ENCODE measurements around the gene BAHCC1. TPM values are rescaled to one million over a fixed set of nuclear protein-coding genes. Genes with fewer than 3 reads are reported as not detected.

BAHCC1 gene
- total and polyA plus RNA-seq, 12 donors, result 4.8 to 13.1 (median 9.2) TPM

GRCh38 chr17:81451823-81452222, 56.6 kb downstream of the BAHCC1 start:
- intact Hi-C loops (cut with DNase I), result no loop called here
- ATAC-seq (no peak), DNase-seq (no peak)
- peaks cover 0 to 13% (median 5%) of the 10 kb centered on the region in 9 donors for H3K4me1 ChIP-seq
- 92 to 94% methylated on average over 25 to 26 of the region's 26 CpGs for WGBS, 2 donors
- H3K36me3 ChIP-seq, result peaks cover 0 to 33% (median 0%) of the 10 kb centered on the region in 9 donors
- TF ChIP-seq, protein P1, sequence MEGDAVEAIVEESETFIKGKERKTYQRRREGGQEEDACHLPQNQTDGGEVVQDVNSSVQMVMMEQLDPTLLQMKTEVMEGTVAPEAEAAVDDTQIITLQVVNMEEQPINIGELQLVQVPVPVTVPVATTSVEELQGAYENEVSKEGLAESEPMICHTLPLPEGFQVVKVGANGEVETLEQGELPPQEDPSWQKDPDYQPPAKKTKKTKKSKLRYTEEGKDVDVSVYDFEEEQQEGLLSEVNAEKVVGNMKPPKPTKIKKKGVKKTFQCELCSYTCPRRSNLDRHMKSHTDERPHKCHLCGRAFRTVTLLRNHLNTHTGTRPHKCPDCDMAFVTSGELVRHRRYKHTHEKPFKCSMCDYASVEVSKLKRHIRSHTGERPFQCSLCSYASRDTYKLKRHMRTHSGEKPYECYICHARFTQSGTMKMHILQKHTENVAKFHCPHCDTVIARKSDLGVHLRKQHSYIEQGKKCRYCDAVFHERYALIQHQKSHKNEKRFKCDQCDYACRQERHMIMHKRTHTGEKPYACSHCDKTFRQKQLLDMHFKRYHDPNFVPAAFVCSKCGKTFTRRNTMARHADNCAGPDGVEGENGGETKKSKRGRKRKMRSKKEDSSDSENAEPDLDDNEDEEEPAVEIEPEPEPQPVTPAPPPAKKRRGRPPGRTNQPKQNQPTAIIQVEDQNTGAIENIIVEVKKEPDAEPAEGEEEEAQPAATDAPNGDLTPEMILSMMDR (IDR thresholded peaks at IDR 0.05), result no peak
- H3K27ac ChIP-seq, result no peak overlapping the region
- no peaks in the 10 kb centered on the region for H3K9me3 ChIP-seq
- no peak overlapping the region for H3K4me3 ChIP-seq
- H3K27me3 ChIP-seq, result no peaks in the 10 kb centered on the region

- H3K9me3 ChIP-seq, result no peaks in the 10 kb centered on the region
- intact Hi-C loops (cut with DNase I), result no loop called here
- no peak overlapping the region for H3K4me3 ChIP-seq
- ATAC-seq (no peak), DNase-seq (no peak)
- no peak overlapping the region for H3K27ac ChIP-seq
- H3K36me3 ChIP-seq, result peaks cover 0 to 26% (median 0%) of the 10 kb centered on the region in 9 donors
- peaks cover 0 to 13% (median 5%) of the 10 kb centered on the region in 9 donors for H3K4me1 ChIP-seq
- 96 to 98% methylated on average over 18 to 23 of the region's 23 CpGs for WGBS, 2 donors
- TF ChIP-seq, protein P1 (IDR thresholded peaks at IDR 0.05), result no peak
- no peaks in the 10 kb centered on the region for H3K27me3 ChIP-seq
Observed at GRCh38 chr17:81452551-81452950, 57.3 kb downstream of the BAHCC1 start.

DNA sequence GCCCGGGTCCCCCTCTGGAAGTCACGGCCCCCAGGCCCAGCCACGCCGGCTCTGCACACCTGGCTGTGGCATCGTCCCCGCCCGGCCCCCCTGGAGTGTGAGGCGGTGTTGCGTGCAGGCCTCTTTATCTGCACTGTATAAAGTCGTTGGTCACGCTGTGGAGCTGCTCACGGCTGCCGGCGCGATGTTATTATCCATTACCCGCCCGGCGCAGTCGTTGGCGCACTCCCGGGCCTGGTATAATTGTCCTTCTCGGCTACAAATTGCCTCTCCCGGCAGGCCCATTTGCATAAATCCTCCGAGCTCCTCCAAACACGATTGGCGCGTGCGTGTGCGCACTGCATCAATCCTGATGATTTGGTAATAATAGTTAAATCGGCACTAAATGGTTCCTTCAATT, 57.8 kb downstream of the BAHCC1 start:
- WGBS, 2 donors, result 90 to 91% methylated on average over 30 of the region's 30 CpGs
- intact Hi-C loops (cut with DNase I), result no loop called here
- TF ChIP-seq, protein P1 (IDR thresholded peaks at IDR 0.05), result no peak
- ATAC-seq (no peak), DNase-seq (no peak)
- Histone ChIP-seq H3K4me3 (no peak overlapping the region), H3K27ac (no peak overlapping the region), H3K36me3 (peaks cover 0 to 21% (median 0%) of the 10 kb centered on the region in 9 donors), H3K27me3 (no peaks in the 10 kb centered on the region), H3K9me3 (no peaks in the 10 kb centered on the region), H3K4me1 (peaks cover 0 to 13% (median 5%) of the 10 kb centered on the region in 9 donors)

- no peak overlapping the region for H3K4me3 ChIP-seq
- intact Hi-C loops (cut with DNase I), result no loop called here
- no peaks in the 10 kb centered on the region for H3K27me3 ChIP-seq
- H3K9me3 ChIP-seq, result no peaks in the 10 kb centered on the region
- TF ChIP-seq, protein P1 (IDR thresholded peaks at IDR 0.05), result no peak
- no peak overlapping the region for H3K27ac ChIP-seq
- peaks cover 0 to 13% (median 5%) of the 10 kb centered on the region in 9 donors for H3K4me1 ChIP-seq
- H3K36me3 ChIP-seq, result peaks cover 0 to 18% (median 0%) of the 10 kb centered on the region in 9 donors
- WGBS, 2 donors, result 53 to 56% methylated on average over 7 of the region's 7 CpGs
- ATAC-seq (peak in 2 of 8 donors; percentile 21 to 28), DNase-seq (no peak)
Observed at GRCh38 chr17:81453712-81454111, 58.5 kb downstream of the BAHCC1 start.

All from heart right ventricle (tissue), 16 donors.